ENCODE measurements around the gene PPP6R1.

PPP6R1 gene

GRCh38 chr19:55224038-55224665 is 34.7 kb downstream of the PPP6R1 start:
- DNase-seq: no peak

GRCh38 chr19:55223291-55224037 is 35.4 kb downstream of the PPP6R1 start:
- no peak for DNase-seq

GRCh38 chr19:55220525-55220924 is 38.3 kb downstream of the PPP6R1 start:
- DNase-seq: no peak

GRCh38 chr19:55216461-55217198 is 42.2 kb downstream of the PPP6R1 start:
- DNase-seq: peak; percentile 64

GRCh38 chr19:55213547-55213946 is 45.3 kb downstream of the PPP6R1 start:
- DNase-seq: no peak

GRCh38 chr19:55212447-55212846 is 46.4 kb downstream of the PPP6R1 start:
- peak; percentile 49 for DNase-seq

GRCh38 chr19:55209693-55210472 is 48.9 kb downstream of the PPP6R1 start:
- no peak for DNase-seq

- DNase-seq: no peak
Observed at GRCh38 chr19:55208880-55209692, 49.7 kb downstream of the PPP6R1 start, which contains the start of gene PTPRH. Gene PTPRH, minus strand, starts transcription at chr19:55209501. Its CDS starts 68 bp downstream, at chr19:55209433.

- peak; percentile 43 for DNase-seq
Observed at GRCh38 chr19:55206664-55207500, 51.9 kb downstream of the PPP6R1 start.

- DNase-seq: peak; percentile 12
Observed at GRCh38 chr19:55202199-55202598, 56.6 kb downstream of the PPP6R1 start.

GRCh38 chr19:55199620-55200204 is 59.1 kb downstream of the PPP6R1 start:
- no peak for DNase-seq

GRCh38 chr19:55198651-55199050 is 60.2 kb downstream of the PPP6R1 start:
- no peak for DNase-seq

- DNase-seq: no peak
Observed at GRCh38 chr19:55197528-55197927, 61.3 kb downstream of the PPP6R1 start.

GRCh38 chr19:55196803-55197202 is 62.0 kb downstream of the PPP6R1 start:
- DNase-seq: no peak

- DNase-seq: no peak
Observed at GRCh38 chr19:55193481-55193880, 65.3 kb downstream of the PPP6R1 start.

GRCh38 chr19:55189403-55189835 is 69.4 kb downstream of the PPP6R1 start:
- DNase-seq: no peak

- DNase-seq: no peak
Observed at GRCh38 chr19:55188625-55189024, 70.2 kb downstream of the PPP6R1 start.

GRCh38 chr19:55186080-55186479 is 72.7 kb downstream of the PPP6R1 start:
- no peak for DNase-seq

GRCh38 chr19:55181740-55182139 is 77.1 kb downstream of the PPP6R1 start:
- DNase-seq: no peak

Measured in stimulated activated CD4-positive, alpha-beta T cell treated with anti-CD3 and anti-CD28 coated beads, Interleukin-4, amount 100 ng/mL, for 24 hours (primary cell).